ENCODE measurements around the gene POU2AF2. TPM values are rescaled to one million over a fixed set of nuclear protein-coding genes. Genes with fewer than 3 reads are reported as not detected.

POU2AF2 gene
- polyA plus RNA-seq, 2 of the 4 experiments (the other 2 are of a cell fraction) = not detected

- FAIRE-seq = no peak
Measured at GRCh38 chr11:111204211-111204610, 41.3 kb upstream of the POU2AF2 start.

GRCh38 chr11:111205632-111206385 is 39.7 kb upstream of the POU2AF2 start:
- H3K4me1 ChIP-seq = peaks cover 17% of the 10 kb centered on the region
- TF ChIP-seq USF2 (IDR thresholded peaks at IDR 0.05) = no peak
- TF ChIP-seq ATOH8 (CRISPR knock-in tag; IDR thresholded peaks at IDR 0.05; ENCODE audit: low read depth) = no peak
- no peak for TF ChIP-seq CTCF (IDR thresholded peaks at IDR 0.05)
- no peak for TF ChIP-seq MYC (IDR thresholded peaks at IDR 0.05; ENCODE audit: borderline replicate concordance, low read length)
- TF ChIP-seq BHLHE40 (IDR thresholded peaks at IDR 0.05; ENCODE audit: low read depth, low read length) = no peak
- no peak for TF ChIP-seq E2F6 (IDR thresholded peaks at IDR 0.05; ENCODE audit: borderline replicate concordance, low read depth)
- no peak for TF ChIP-seq PHF8 (IDR thresholded peaks at IDR 0.05; ENCODE audit: borderline replicate concordance, low read depth)
- TF ChIP-seq SREBF2 (IDR thresholded peaks at IDR 0.05) = no peak
- no peak for TF ChIP-seq GATA3 (IDR thresholded peaks at IDR 0.05; ENCODE audit: borderline replicate concordance)
- TF ChIP-seq MAX (IDR thresholded peaks at IDR 0.05) = no peak
- no peak for TF ChIP-seq HDAC2 (IDR thresholded peaks at IDR 0.05)
- TF ChIP-seq ZNF302 (CRISPR knock-in tag; IDR thresholded peaks at IDR 0.05) = no peak
- no peak for FAIRE-seq
- POLR2A ChIA-PET = no interaction called here
- peak overlapping the region; percentile 45 for H3K4me2 ChIP-seq
- WGBS (ENCODE audit: missing lambda C conversion rate) = 68% methylated on average over 3 of the region's 3 CpGs
- DNase-seq (ENCODE audit: low read depth in 1 of 2, low spot score in 1 of 2) = no peak
- H3K9me3 ChIP-seq = no peaks in the 10 kb centered on the region
- no peak for ATAC-seq
- peak overlapping the region; percentile 30 to 54 for H3K27ac ChIP-seq
- CTCF ChIA-PET = no interaction called here
- no peak overlapping the region for H3K4me3 ChIP-seq

More at GRCh38 chr11:111204211-111204610, 41.3 kb upstream of the POU2AF2 start:
- no peak overlapping the region for H3K4me3 ChIP-seq
- POLR2A ChIA-PET = no interaction called here
- DNase-seq (ENCODE audit: low read depth in 1 of 2, low spot score in 1 of 2) = no peak
- CTCF ChIA-PET = no interaction called here
- no peak overlapping the region for H3K4me2 ChIP-seq
- H3K4me1 ChIP-seq = peaks cover 17% of the 10 kb centered on the region
- no peak for ATAC-seq
- no peak for TF ChIP-seq FOSB (CRISPR knock-in tag; IDR thresholded peaks at IDR 0.05)
- TF ChIP-seq ZNF302 (CRISPR knock-in tag; IDR thresholded peaks at IDR 0.05) = no peak
- TF ChIP-seq HOXB5 (CRISPR knock-in tag; IDR thresholded peaks at IDR 0.05) = no peak
- TF ChIP-seq TFCP2L1 (CRISPR knock-in tag; IDR thresholded peaks at IDR 0.05) = no peak
- no peak for TF ChIP-seq NPAS2 (CRISPR knock-in tag; IDR thresholded peaks at IDR 0.05; ENCODE audit: borderline replicate concordance)
- no peak for TF ChIP-seq ELK1 (IDR thresholded peaks at IDR 0.05; ENCODE audit: low read depth, low read length)
- no peak for TF ChIP-seq REST (IDR thresholded peaks at IDR 0.05)
- TF ChIP-seq MAFK (IDR thresholded peaks at IDR 0.05; ENCODE audit: partially characterized antibody) = no peak
- TF ChIP-seq SREBF2 (IDR thresholded peaks at IDR 0.05) = no peak
- no peak for TF ChIP-seq POLR2A (IDR thresholded peaks at IDR 0.05; ENCODE audit: low read length)
- TF ChIP-seq USF2 (IDR thresholded peaks at IDR 0.05) = no peak
- TF ChIP-seq RAD21 (conservative IDR thresholded peaks at IDR 0.05 in 1 of 2, IDR thresholded peaks at IDR 0.05 in 1 of 2) = no peak
- no peaks in the 10 kb centered on the region for H3K9me3 ChIP-seq
- no peak overlapping the region for H3K27ac ChIP-seq
